H1 (cell line): Measurements from ENCODE around the gene DUSP7. TPM values are rescaled to one million over a fixed set of nuclear protein-coding genes. Genes with fewer than 3 reads are reported as not detected.

Source experiments
- ASH2L ChIP-seq: fragments of 200-600, 300-600 bp; sonication (generic); IDR thresholded peaks from one replicate; pipeline ENCODE4 v1.7.1; 2017; ENCODE audit warnings: low read length
- CEBPB ChIP-seq: IDR thresholded peaks from 2 replicates; pipeline ENCODE4 v1.6.1; 2012; ENCODE audit warnings: low read depth, low read length
- HDAC6 ChIP-seq: IDR thresholded peaks from one replicate; pipeline ENCODE4 v1.7.1; 2012; ENCODE audit warnings: low read depth, mild to moderate bottlenecking, inconsistent platforms, low read length, moderate library complexity
- POLR2AphosphoS5 ChIP-seq: IDR thresholded peaks from 2 replicates; pipeline ENCODE4 v1.6.1; 2011; ENCODE audit warnings: low read depth, low read length
- RFX5 ChIP-seq: IDR thresholded peaks from 2 replicates; pipeline ENCODE4 v1.6.1; 2011; ENCODE audit warnings: low read depth, low read length, improper control_type of control experiment, borderline replicate concordance
- SP1 ChIP-seq: IDR thresholded peaks from 2 replicates; pipeline ENCODE4 v1.6.1; 2011; ENCODE audit warnings: low read depth, low read length
- SRF ChIP-seq: IDR thresholded peaks from 2 replicates; pipeline ENCODE4 v1.6.1; 2011; ENCODE audit warnings: mild to moderate bottlenecking, low read depth, low read length, moderate library complexity
- TCF12 ChIP-seq: IDR thresholded peaks from 2 replicates; pipeline ENCODE4 v1.6.1; 2011; ENCODE audit warnings: low read depth, mild to moderate bottlenecking, low read length
- polyA plus RNA-seq, 7 experiments: library from polyadenylated mRNA; depleted of rRNA in 3 of 7; stranded (reverse) in 5 of 7; unstranded in 2 of 7; fragments of >200 nt in 5 of 7; fragments of 200-250 nt in 2 of 7; gene quantifications; 1 replicate in 5 of 7; 2 replicates in 1 of 7; 4 replicates in 1 of 7; pipeline versions ENCODE4 v1.2.1 to v1.2.3, GENCODE V29; 2011 to 2013; ENCODE audit warnings: missing spikeins in 2 of 7, mixed read lengths in 2 of 7
- total RNA-seq: library from RNA; stranded (reverse); fragmentation: NEBNext Ultra II Directional; extraction: Animal tissue kit (Norgen Biotek cat#: 25700); gene quantifications from 2 replicates; pipeline ENCODE4 v1.2.1, GENCODE V29; 2021

DUSP7 gene
- total and polyA plus RNA-seq, 2 of the 8 experiments (the other 6 are each of a cell fraction or from before 2014, with no cell fraction given): 19.4 to 24.9 TPM

GRCh38 chr3:52067526-52067925 lies 11.2 kb upstream of the DUSP7 start (continued):
- TF ChIP-seq ASH2L: no peak
- no peak for TF ChIP-seq RFX5
- no peak for TF ChIP-seq TCF12
- no peak for TF ChIP-seq POLR2AphosphoS5
- TF ChIP-seq SRF: no peak
- TF ChIP-seq CEBPB: no peak
- TF ChIP-seq SP1: no peak
- TF ChIP-seq HDAC6: no peak
